HCT116 (cell line): Measurements from ENCODE around the gene ANKRD23.

Source experiments
- EGR1 ChIP-seq: IDR thresholded peaks from 2 replicates; pipeline ENCODE4 v1.6.1; 2012; ENCODE audit warnings: low read depth
- EZH2 ChIP-seq: fragments of 200-600 bp; sonication (generic); IDR thresholded peaks from 2 replicates; pipeline ENCODE4 v1.6.1; 2017; ENCODE audit warnings: antibody characterized with exemption, mixed run types
- MAX ChIP-seq: IDR thresholded peaks from 2 replicates; pipeline ENCODE4 v1.6.1; 2012
- POLR2AphosphoS5 ChIP-seq: IDR thresholded peaks from 2 replicates; pipeline ENCODE4 v1.6.1; 2011; ENCODE audit warnings: mild to moderate bottlenecking, low read depth, low read length, moderate library complexity
- TCF7L2 ChIP-seq: IDR thresholded peaks from 2 replicates; pipeline ENCODE4 v1.7.0; 2011; ENCODE audit warnings: borderline replicate concordance, inconsistent platforms; ENCODE audit not compliant: insufficient read depth, insufficient read length; ENCODE audit errors: extremely low read depth
- TF ChIP-seq, protein P1 (sequence below), 3 experiments: fragments of 200-600 bp in 1 of 3; sonication (generic) in 1 of 3; IDR thresholded peaks in 2 of 3; conservative IDR thresholded peaks in 1 of 3; 2 replicates each; pipeline ENCODE4 v1.5.1; 2012 to 2017; ENCODE audit warnings: low read depth in 2 of 3, low read length in 2 of 3, antibody characterized with exemption in 1 of 3, borderline replicate concordance in 1 of 3, control low read depth in 1 of 3, mild to moderate bottlenecking in 1 of 3, mixed read lengths in 1 of 3, mixed run types in 1 of 3, moderate library complexity in 1 of 3; ENCODE audit not compliant: insufficient read depth in 1 of 3

DNA sequence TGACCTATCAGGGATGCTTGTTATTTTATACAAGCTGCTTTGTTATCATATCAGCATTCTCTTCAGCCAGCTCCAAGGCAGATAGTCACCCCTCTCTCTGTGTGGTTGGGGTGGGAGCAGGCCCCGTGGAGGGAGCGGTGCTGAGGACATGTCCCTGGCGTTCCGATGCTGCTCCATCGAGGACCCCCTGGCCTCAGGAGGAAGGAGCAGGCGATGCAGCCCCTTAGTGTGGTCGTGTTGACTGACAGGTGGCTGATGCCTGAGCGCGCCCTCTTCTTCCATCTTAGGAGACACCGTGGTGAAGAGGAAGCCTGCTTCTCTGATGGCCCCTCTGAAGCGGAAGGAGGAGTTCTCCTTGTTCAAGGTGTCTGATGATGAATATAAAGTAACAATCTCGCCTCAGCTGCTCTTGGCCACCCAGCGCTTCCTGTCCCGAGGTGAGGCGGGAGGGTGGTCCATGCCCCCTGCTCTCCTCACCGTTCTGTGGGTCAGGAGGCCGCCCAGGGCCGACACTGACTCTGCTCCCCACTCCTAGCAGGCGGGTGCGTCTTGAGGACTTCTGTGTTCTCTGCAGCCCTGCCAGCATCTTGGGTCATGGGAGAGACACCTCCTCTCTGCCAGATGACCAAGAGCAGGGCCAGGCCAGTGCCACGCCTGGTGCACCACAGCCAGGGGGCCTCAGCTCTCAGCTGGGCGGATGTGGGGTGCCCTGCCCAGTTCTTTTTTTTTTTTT, 17.1 kb downstream of the ANKRD23 start:
- TF ChIP-seq, protein P1, sequence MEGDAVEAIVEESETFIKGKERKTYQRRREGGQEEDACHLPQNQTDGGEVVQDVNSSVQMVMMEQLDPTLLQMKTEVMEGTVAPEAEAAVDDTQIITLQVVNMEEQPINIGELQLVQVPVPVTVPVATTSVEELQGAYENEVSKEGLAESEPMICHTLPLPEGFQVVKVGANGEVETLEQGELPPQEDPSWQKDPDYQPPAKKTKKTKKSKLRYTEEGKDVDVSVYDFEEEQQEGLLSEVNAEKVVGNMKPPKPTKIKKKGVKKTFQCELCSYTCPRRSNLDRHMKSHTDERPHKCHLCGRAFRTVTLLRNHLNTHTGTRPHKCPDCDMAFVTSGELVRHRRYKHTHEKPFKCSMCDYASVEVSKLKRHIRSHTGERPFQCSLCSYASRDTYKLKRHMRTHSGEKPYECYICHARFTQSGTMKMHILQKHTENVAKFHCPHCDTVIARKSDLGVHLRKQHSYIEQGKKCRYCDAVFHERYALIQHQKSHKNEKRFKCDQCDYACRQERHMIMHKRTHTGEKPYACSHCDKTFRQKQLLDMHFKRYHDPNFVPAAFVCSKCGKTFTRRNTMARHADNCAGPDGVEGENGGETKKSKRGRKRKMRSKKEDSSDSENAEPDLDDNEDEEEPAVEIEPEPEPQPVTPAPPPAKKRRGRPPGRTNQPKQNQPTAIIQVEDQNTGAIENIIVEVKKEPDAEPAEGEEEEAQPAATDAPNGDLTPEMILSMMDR (IDR thresholded peaks at IDR 0.05 in 2 of 3, conservative IDR thresholded peaks at IDR 0.05 in 1 of 3; ENCODE audit: borderline replicate concordance in 1 of 3, insufficient read depth in 1 of 3, low read depth in 2 of 3, low read length in 2 of 3), result no peak
- TF ChIP-seq POLR2AphosphoS5, result no peak
- TF ChIP-seq TCF7L2, result no peak
- no peak for TF ChIP-seq EGR1
- TF ChIP-seq EZH2, result no peak
- TF ChIP-seq MAX, result no peak
